Measurements from ENCODE around the gene ACVR1C.

ACVR1C gene

DNA sequence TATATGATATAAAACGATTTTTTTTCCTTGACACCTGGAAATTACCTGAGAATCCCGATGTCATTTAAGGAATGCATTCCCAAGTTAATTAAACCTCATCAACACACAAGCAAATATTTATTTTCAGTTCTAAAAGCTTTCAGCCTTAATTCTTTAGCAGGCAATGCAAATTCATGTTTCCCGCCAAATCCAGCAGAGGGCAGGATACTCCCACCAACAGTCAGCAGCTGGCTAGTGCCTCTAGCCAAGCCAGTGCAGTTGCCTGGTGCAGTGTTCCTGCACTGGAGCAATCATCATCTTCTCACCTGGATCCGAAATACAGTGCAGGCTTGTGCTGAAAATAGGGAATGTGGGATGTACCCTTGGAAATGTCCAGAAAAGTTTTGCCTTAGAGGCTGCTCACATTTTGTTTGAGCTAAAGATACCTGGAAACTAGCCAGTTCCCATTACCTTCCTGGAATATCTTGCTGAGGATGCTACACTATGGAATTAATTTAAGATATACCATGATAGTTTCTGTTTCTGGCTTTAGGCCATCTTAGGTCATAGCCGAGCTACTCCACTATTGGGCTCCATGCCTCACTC is 136.4 kb downstream of the ACVR1C start:
- DNase-seq = peak; percentile 55

DNA sequence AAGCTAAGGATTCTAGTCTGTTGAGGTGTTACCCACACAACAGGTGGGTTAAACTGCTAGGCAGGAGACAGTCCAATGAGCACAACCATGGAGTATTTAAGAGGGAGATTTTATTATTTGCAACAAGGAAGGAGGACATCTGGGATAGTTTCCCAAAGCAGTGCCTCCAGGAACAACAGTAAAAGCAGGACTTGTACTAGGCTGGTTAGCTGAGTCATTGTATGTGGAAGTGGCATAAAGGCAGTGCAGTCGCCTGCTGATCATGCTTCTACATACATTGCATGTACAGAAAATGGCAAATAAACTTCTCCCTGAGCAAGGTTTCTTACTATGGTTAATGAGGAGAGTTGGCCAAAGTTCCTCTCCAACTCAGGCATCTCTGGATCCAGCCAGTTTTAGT is 138.7 kb downstream of the ACVR1C start:
- no peak for DNase-seq

- DNase-seq = no peak
Observed at GRCh38 chr2:157488877-157489276, 139.8 kb downstream of the ACVR1C start.

DNA sequence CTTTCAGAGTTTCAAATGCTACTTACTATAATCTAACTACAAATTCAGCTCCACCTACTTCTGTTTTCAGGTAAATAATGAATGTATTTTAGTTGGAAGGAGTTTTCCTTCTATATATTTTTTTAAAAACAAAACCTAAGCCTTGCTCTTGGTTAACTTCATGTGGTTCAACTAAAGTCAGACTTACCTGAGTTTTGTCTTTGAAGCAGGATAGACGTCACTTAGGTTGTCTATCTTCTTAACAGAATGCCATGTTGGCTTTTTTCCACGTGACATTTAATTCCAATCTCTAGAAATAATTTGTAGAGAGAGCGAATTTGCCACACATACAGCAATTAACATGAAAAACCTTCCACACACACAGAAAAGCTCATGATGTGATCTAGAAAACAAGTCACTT is 140.9 kb downstream of the ACVR1C start:
- no peak for DNase-seq

GRCh38 chr2:157487271-157487610 is 141.4 kb downstream of the ACVR1C start:
- DNase-seq = no peak

- no peak for DNase-seq
Observed at GRCh38 chr2:157486596-157487270, 141.9 kb downstream of the ACVR1C start.

- DNase-seq = no peak
Observed at GRCh38 chr2:157480182-157480961, 148.3 kb downstream of the ACVR1C start.

- DNase-seq = no peak
Observed at GRCh38 chr2:157479081-157480027, 149.3 kb downstream of the ACVR1C start.

DNA sequence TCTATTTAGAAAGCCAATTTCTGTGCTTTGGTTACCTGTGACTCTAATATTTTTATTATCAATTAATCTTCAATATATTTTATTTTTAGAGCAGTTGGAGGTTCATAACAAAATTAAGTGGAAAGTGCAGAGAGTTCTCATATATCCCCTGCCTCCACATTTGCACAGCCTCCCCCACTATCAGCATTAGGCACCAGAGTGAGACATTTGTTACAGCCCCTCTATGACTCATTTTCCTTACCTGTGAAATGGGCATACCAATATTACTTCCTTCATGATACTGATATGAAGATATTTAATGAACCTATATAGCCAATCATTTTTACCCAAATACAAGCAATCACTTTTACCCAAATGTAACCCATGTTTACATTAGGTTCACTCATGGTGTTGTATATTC is 150.7 kb downstream of the ACVR1C start:
- no peak for DNase-seq

GRCh38 chr2:157476953-157477709 is 151.5 kb downstream of the ACVR1C start:
- no peak for DNase-seq
